GM12878 (cell line): Measurements from ENCODE around the gene TJAP1. TPM values are rescaled to one million over a fixed set of nuclear protein-coding genes. Genes with fewer than 3 reads are reported as not detected.

Source experiments
- BCL3 ChIP-seq: IDR thresholded peaks from 2 replicates; pipeline ENCODE4 v1.6.1; 2011; ENCODE audit warnings: borderline replicate concordance, low read depth, mild to moderate bottlenecking, moderate library complexity, low read length; ENCODE audit not compliant: insufficient read depth, poor library complexity, severe bottlenecking
- CHD1 ChIP-seq: IDR thresholded peaks from 2 replicates; pipeline ENCODE4 v1.6.1; 2012; ENCODE audit warnings: low read depth, low read length, improper control_type of control experiment
- E2F4 ChIP-seq: IDR thresholded peaks from 2 replicates; pipeline ENCODE4 v1.6.1; 2012; ENCODE audit warnings: low read depth, low read length, improper control_type of control experiment
- ETV6 ChIP-seq, 2 experiments: fragments of 450-650 bp in 1 of 2; IDR thresholded peaks in 1 of 2; conservative IDR thresholded peaks in 1 of 2; 2 replicates each; pipeline ENCODE4 v1.6.1; 2014; ENCODE audit warnings: antibody characterized with exemption in 1 of 2, borderline replicate concordance in 1 of 2, low read depth in 1 of 2, mild to moderate bottlenecking in 1 of 2, moderate library complexity in 1 of 2
- FOXM1 ChIP-seq: IDR thresholded peaks from 2 replicates; pipeline ENCODE4 v1.6.1; 2012; ENCODE audit warnings: low read depth, mild to moderate bottlenecking, inconsistent platforms, low read length, moderate library complexity
- HDAC2 ChIP-seq: fragments of 200-600 bp; sonication (generic); IDR thresholded peaks from 2 replicates; pipeline ENCODE4 v1.6.1; 2017
- HSF1 ChIP-seq: fragments of 150-350 bp; IDR thresholded peaks from 2 replicates; pipeline ENCODE4 v1.6.1; 2014; ENCODE audit warnings: mild to moderate bottlenecking, low read depth, low read length
- KLF5 ChIP-seq: fragments of 450-650 bp; IDR thresholded peaks from 2 replicates; pipeline ENCODE4 v1.6.1; 2014; ENCODE audit warnings: mild to moderate bottlenecking; ENCODE audit not compliant: partially characterized antibody
- MLLT1 ChIP-seq: fragments of 450-650 bp; IDR thresholded peaks from 2 replicates; pipeline ENCODE4 v1.6.1; 2016; ENCODE audit warnings: mild to moderate bottlenecking
- PAX8 ChIP-seq: fragments of 450-650 bp; IDR thresholded peaks from 2 replicates; pipeline ENCODE4 v1.6.1; 2017; ENCODE audit warnings: mild to moderate bottlenecking, moderate library complexity
- POU2F2 ChIP-seq: IDR thresholded peaks from 3 replicates; pipeline ENCODE4 v1.6.1; 2011; ENCODE audit warnings: low read depth, mild to moderate bottlenecking, low read length, borderline replicate concordance
- RAD21 ChIP-seq: IDR thresholded peaks from 2 replicates; pipeline ENCODE4 v1.6.1; 2011; ENCODE audit warnings: mild to moderate bottlenecking, low read depth, low read length, moderate library complexity; ENCODE audit not compliant: insufficient read depth
- RUNX3 ChIP-seq: IDR thresholded peaks from 2 replicates; pipeline ENCODE4 v1.6.1; 2012; ENCODE audit warnings: low read length, inconsistent platforms
- YBX1 ChIP-seq: fragments of 450-650 bp; IDR thresholded peaks from 2 replicates; pipeline ENCODE4 v1.6.1; 2016; ENCODE audit warnings: antibody characterized with exemption
- YY1 ChIP-seq: IDR thresholded peaks from 2 replicates; pipeline ENCODE4 v1.6.1; 2011; ENCODE audit warnings: low read depth, mild to moderate bottlenecking, low read length
- ZBTB33 ChIP-seq: fragments of 450-650 bp; IDR thresholded peaks from 2 replicates; pipeline ENCODE4 v1.6.1; 2017; ENCODE audit warnings: mild to moderate bottlenecking
- ZBTB40 ChIP-seq: fragments of 450-650 bp; IDR thresholded peaks from 2 replicates; pipeline ENCODE4 v1.6.1; 2016; ENCODE audit warnings: mild to moderate bottlenecking, moderate library complexity, borderline replicate concordance
- ZNF207 ChIP-seq: fragments of 450-650 bp; IDR thresholded peaks from 2 replicates; pipeline ENCODE4 v1.6.1; 2014; ENCODE audit warnings: antibody characterized with exemption, mild to moderate bottlenecking, borderline replicate concordance
- polyA plus RNA-seq, 11 experiments: library from polyadenylated mRNA; depleted of rRNA in 4 of 11; unstranded in 6 of 11; stranded (reverse) in 5 of 11; fragments of >200 nt; fragmentation: Nextera tagmentation in 4 of 11; fragmentation: Illumina TruSeq in 1 of 11; extraction: Ambion mirVana in 4 of 11; extraction: Trizol in 1 of 11; gene quantifications; 1 replicate in 1 of 11; 2 replicates in 10 of 11; pipeline versions ENCODE4 v1.2.1 to v1.2.3, GENCODE V29; 2011 to 2016; ENCODE audit warnings: inconsistent platforms in 2 of 11, missing spikeins in 2 of 11, low read depth in 1 of 11
- total RNA-seq, 4 experiments: library from RNA; depleted of rRNA in 3 of 4; stranded (reverse); fragments of >200 nt in 3 of 4; fragmentation: Illumina TruSeq in 1 of 4; extraction: Trizol in 1 of 4; gene quantifications; 2 replicates each; pipeline versions ENCODE4 v1.2.1 to v1.2.3, GENCODE V29; 2013 to 2021

The TJAP1 gene
- total and polyA plus RNA-seq, 10 of the 15 experiments (the other 5 are each of a cell fraction or from before 2014, with no cell fraction given) = 0.11 to 22.6 (median 12.8) TPM

- no peak for TF ChIP-seq HDAC2
- TF ChIP-seq YBX1 = no peak
- TF ChIP-seq RUNX3 = peak; percentile 74
- TF ChIP-seq HSF1 = no peak
- TF ChIP-seq PAX8 = no peak
- TF ChIP-seq POU2F2 = no peak
- TF ChIP-seq E2F4 = no peak
- TF ChIP-seq ETV6 (conservative IDR thresholded peaks at IDR 0.05 in 1 of 2, IDR thresholded peaks at IDR 0.05 in 1 of 2; ENCODE audit: borderline replicate concordance in 1 of 2, low read depth in 1 of 2) = no peak
- no peak for TF ChIP-seq KLF5
- TF ChIP-seq ZNF207 = no peak
- no peak for TF ChIP-seq ZBTB40
- TF ChIP-seq YY1 = 0 out of 2 replicates have a peak, but pooled peaks have one; percentile 37
- no peak for TF ChIP-seq ZBTB33
- TF ChIP-seq CHD1 = no peak
- peak; percentile 58 for TF ChIP-seq BCL3
- no peak for TF ChIP-seq RAD21
- peak; percentile 65; the same call in 1 of the 2 replicates for TF ChIP-seq FOXM1
- TF ChIP-seq MLLT1 = no peak
Measured at GRCh38 chr6:43541774-43542471, 64.6 kb downstream of the TJAP1 start (continued).
